Measurements from ENCODE around the gene SEC14L3.

DNA sequence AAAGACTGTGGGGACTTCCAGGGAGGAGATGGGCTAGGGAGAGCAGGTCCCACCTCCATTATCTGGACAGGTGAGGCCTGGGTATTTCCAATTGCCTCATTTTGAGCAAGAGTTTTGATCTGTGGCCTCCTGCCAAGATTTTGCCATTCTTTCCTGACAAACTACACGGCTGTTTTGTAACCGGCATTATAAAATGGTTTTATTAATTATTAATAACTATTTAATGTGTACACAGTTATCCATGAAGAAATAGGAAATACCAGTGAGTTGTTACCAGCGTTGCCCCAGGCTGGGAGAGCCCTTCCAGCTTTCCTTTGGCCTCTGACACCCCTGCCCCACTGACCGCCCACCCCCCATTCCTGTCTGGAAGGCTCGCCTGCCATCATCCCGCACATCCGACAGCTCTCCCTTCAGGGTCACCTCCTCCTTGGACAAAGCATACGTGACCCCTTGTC, 14.9 kb upstream of the SEC14L3 start:
- no peak for TF ChIP-seq POLR2A (IDR thresholded peaks at IDR 0.05)
- TF ChIP-seq, protein P1, sequence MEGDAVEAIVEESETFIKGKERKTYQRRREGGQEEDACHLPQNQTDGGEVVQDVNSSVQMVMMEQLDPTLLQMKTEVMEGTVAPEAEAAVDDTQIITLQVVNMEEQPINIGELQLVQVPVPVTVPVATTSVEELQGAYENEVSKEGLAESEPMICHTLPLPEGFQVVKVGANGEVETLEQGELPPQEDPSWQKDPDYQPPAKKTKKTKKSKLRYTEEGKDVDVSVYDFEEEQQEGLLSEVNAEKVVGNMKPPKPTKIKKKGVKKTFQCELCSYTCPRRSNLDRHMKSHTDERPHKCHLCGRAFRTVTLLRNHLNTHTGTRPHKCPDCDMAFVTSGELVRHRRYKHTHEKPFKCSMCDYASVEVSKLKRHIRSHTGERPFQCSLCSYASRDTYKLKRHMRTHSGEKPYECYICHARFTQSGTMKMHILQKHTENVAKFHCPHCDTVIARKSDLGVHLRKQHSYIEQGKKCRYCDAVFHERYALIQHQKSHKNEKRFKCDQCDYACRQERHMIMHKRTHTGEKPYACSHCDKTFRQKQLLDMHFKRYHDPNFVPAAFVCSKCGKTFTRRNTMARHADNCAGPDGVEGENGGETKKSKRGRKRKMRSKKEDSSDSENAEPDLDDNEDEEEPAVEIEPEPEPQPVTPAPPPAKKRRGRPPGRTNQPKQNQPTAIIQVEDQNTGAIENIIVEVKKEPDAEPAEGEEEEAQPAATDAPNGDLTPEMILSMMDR (IDR thresholded peaks at IDR 0.05), result no peak

Measured in right lobe of liver (tissue), 4 donors.